Ishikawa (cell line): Measurements from ENCODE around the gene ATXN7.

Experiments
- CEBPB ChIP-seq: IDR thresholded peaks from 2 replicates; pipeline ENCODE4 v1.6.1; 2012
- CREB1 ChIP-seq: IDR thresholded peaks from 2 replicates; pipeline ENCODE4 v1.6.1; 2012; ENCODE audit warnings: low read depth
- EGR1 ChIP-seq: IDR thresholded peaks from 2 replicates; pipeline ENCODE4 v1.6.1; 2012
- EP300 ChIP-seq: IDR thresholded peaks from 2 replicates; pipeline ENCODE4 v1.6.1; 2012; ENCODE audit warnings: borderline replicate concordance
- FOXM1 ChIP-seq: IDR thresholded peaks from 2 replicates; pipeline ENCODE4 v1.6.1; 2012; ENCODE audit warnings: low read depth, borderline replicate concordance
- MAX ChIP-seq: IDR thresholded peaks from 2 replicates; pipeline ENCODE4 v1.6.1; 2012
- NFIC ChIP-seq: IDR thresholded peaks from 2 replicates; pipeline ENCODE4 v1.6.1; 2012
- RAD21 ChIP-seq: IDR thresholded peaks from 2 replicates; pipeline ENCODE4 v1.6.1; 2012; ENCODE audit warnings: low read depth
- REST ChIP-seq: IDR thresholded peaks from 2 replicates; pipeline ENCODE4 v1.6.1; 2012; ENCODE audit warnings: low read depth, mild to moderate bottlenecking
- TAF1 ChIP-seq: IDR thresholded peaks from 2 replicates; pipeline ENCODE4 v1.6.1; 2012; ENCODE audit warnings: low read depth, mild to moderate bottlenecking
- TCF12 ChIP-seq: IDR thresholded peaks from 2 replicates; pipeline ENCODE4 v1.6.1; 2012; ENCODE audit warnings: low read depth
- TEAD4 ChIP-seq: IDR thresholded peaks from 2 replicates; pipeline ENCODE4 v1.6.1; 2012
- YY1 ChIP-seq: IDR thresholded peaks from 2 replicates; pipeline ENCODE4 v1.6.1; 2012; ENCODE audit warnings: low read depth
- ZBTB7A ChIP-seq: IDR thresholded peaks from 2 replicates; pipeline ENCODE4 v1.6.1; 2012; ENCODE audit warnings: low read depth
- TF ChIP-seq, protein P1 (sequence below): IDR thresholded peaks from 2 replicates; pipeline ENCODE4 v1.6.1; 2012

The ATXN7 gene

GRCh38 chr3:63877737-63878393, 14.2 kb downstream of the ATXN7 start:
- TF ChIP-seq REST: no peak
- no peak for TF ChIP-seq EP300
- TF ChIP-seq YY1: no peak
- no peak for TF ChIP-seq RAD21
- TF ChIP-seq TAF1: no peak
- no peak for TF ChIP-seq TEAD4
- no peak for TF ChIP-seq MAX
- no peak for TF ChIP-seq NFIC
- no peak for TF ChIP-seq CEBPB
- TF ChIP-seq FOXM1: no peak
- TF ChIP-seq ZBTB7A: no peak
- TF ChIP-seq EGR1: no peak
- TF ChIP-seq TCF12: no peak
- TF ChIP-seq, protein P1, sequence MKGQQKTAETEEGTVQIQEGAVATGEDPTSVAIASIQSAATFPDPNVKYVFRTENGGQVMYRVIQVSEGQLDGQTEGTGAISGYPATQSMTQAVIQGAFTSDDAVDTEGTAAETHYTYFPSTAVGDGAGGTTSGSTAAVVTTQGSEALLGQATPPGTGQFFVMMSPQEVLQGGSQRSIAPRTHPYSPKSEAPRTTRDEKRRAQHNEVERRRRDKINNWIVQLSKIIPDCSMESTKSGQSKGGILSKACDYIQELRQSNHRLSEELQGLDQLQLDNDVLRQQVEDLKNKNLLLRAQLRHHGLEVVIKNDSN: no peak
- TF ChIP-seq CREB1: no peak

DNA sequence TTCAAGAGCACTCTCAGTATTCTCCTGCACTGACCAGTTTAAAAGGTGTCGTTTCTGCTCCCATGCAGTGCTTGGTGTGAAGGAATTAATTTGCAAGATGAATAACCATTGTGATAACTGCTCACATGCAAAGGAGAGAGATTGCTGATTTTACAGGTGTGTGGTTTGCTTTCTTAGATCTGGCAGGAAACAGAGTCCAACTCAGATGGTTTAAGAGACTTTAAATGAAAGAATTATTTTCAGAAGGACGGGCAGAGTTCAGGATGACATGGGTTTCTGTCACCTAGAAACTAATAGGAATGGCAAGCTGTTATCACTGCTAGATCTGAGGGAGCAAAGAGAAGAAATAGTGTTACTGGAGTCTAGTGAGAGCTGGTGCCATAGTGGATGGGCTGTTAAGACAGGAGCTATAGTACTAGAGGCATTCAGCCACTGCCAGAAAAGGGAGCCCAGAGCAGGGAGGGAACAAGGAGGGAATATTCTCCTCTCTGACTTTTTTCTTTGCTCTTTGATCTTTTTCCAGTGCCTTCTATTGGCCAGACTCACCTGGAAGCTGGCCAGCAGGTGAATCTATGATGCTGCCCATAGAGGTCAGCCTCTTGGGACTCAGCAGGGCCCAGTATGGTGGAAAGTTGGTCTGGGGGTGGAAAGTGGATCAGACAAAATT, 14.9 kb downstream of the ATXN7 start:
- no peak for TF ChIP-seq RAD21
- no peak for TF ChIP-seq ZBTB7A
- no peak for TF ChIP-seq NFIC
- TF ChIP-seq, protein P1: no peak
- no peak for TF ChIP-seq REST
- TF ChIP-seq TEAD4: no peak
- TF ChIP-seq YY1: no peak
- TF ChIP-seq TAF1: no peak
- TF ChIP-seq CEBPB: no peak
- TF ChIP-seq CREB1: no peak
- no peak for TF ChIP-seq EGR1
- TF ChIP-seq MAX: no peak
- TF ChIP-seq FOXM1: no peak
- no peak for TF ChIP-seq TCF12
- no peak for TF ChIP-seq EP300

GRCh38 chr3:63880653-63881052, 17.0 kb downstream of the ATXN7 start:
- TF ChIP-seq ZBTB7A (no peak), EP300 (no peak), TAF1 (no peak), REST (no peak), TEAD4 (no peak), NFIC (no peak), YY1 (no peak), CREB1 (no peak), CEBPB (no peak), FOXM1 (no peak), TCF12 (no peak), EGR1 (no peak), RAD21 (no peak)
- TF ChIP-seq, protein P1: no peak
